Activated CD4-positive, alpha-beta memory T cell treated with anti-CD3 and anti-CD28 coated beads, Interleukin-2, amount 10 ng/mL, durations not matched to agents 7 days and 5 days (primary cell): Measurements from ENCODE around the gene LHX6. TPM values are rescaled to one million over a fixed set of nuclear protein-coding genes. Genes with fewer than 3 reads are reported as not detected.

Experiments
- CTCF ChIA-PET: fragments of 350-600 bp; sonication (Branson Sonifier 250); formaldehyde crosslinking; loops from one replicate; lab custom pipeline; 2021; ENCODE audit warnings: antibody characterized with exemption, inconsistent platforms; lab: Charles Lee
- POLR2A ChIA-PET: fragments of 350-600 bp; sonication (Branson Sonifier 250); formaldehyde crosslinking; loops from one replicate; lab custom pipeline; 2021; ENCODE audit warnings: antibody characterized with exemption; lab: Charles Lee
- DNase-seq: peaks from one replicate; pipeline ENCODE4 v3.0.0-alpha.2; 2020
- H3K27ac Mint-ChIP-seq: one replicate; pipeline ENCODE4 v1.8.0; 2021; ENCODE audit warnings: mild to moderate bottlenecking, mixed read lengths
- H3K27me3 Mint-ChIP-seq: one replicate; pipeline ENCODE4 v1.8.0; 2021; ENCODE audit warnings: mixed read lengths
- H3K36me3 Mint-ChIP-seq: one replicate; pipeline ENCODE4 v1.8.0; 2021; ENCODE audit warnings: low read depth, mixed read lengths
- H3K4me1 Mint-ChIP-seq: one replicate; pipeline ENCODE4 v1.8.0; 2021; ENCODE audit warnings: mixed read lengths
- H3K4me3 Mint-ChIP-seq: one replicate; pipeline ENCODE4 v1.8.0; 2021; ENCODE audit warnings: mild to moderate bottlenecking, mixed read lengths
- H3K9me3 Mint-ChIP-seq: one replicate; pipeline ENCODE4 v1.8.0; 2021; ENCODE audit warnings: mixed read lengths
- total RNA-seq, 2 experiments: library from RNA; stranded (reverse); gene quantifications; one replicate each; pipeline ENCODE4 v1.2.3, GENCODE V29; 2021

The LHX6 gene
- total RNA-seq, 2 experiments from 2014 or later = not detected

DNA sequence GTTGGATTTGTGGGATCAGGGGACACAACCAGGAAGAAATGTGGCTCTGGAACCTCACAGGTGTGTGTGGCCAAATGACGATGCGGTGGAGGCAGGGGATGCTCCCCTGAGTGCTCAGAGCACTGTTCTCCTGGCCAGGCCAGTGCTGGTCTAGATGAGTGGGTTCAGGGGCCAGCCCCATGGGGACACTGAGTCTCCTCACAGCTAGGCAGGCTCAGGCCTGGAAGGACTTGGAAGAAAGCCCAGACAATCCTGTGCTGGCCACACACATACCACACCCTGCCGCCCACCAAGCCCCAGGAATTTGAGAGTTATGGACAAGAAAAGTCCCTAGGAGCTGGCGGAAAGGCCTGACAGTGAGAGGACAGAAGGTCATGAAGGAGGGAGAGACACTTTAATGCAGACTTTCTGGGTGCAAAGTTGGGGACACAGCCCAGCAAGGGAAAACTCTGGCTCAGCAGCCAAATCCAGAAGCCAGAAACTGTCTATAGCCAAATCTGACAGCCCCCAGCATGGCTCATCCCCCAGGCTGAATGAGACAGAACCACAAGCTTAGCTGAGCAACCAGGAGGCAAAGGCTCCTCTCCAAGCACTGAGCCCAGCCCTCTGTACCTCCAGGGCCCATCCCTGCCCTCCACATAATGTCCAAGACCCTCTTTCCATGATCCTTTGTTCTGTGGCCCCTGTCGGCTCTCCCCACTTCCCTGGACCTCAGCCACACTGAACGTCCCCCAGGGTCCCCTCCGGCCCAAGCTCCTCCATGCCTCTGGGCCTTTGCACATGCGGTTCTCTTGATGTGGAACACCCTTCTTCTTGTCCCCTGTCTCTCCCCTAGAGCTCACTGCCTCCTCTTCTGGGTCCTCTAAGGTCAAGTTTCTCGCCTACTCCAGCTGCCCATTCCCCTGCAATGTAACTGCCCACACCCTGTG lies 22.4 kb downstream of the LHX6 start:
- Mint-ChIP-seq H3K36me3 (no peaks in the 10 kb centered on the region), H3K9me3 (no peaks in the 10 kb centered on the region), H3K27me3 (peaks cover 10% of the 10 kb centered on the region), H3K4me3 (no peak overlapping the region), H3K4me1 (no peaks in the 10 kb centered on the region), H3K27ac (no peak overlapping the region)
- ChIA-PET POLR2A (no interaction called here), CTCF (interaction anchor here (1.2 to 1.3 kb wide), 2 partner anchors 107 to 145 kb away, joined by 4 read pairs; no protein-coding TSS in a partner anchor)
- DNase-seq = no peak

DNA sequence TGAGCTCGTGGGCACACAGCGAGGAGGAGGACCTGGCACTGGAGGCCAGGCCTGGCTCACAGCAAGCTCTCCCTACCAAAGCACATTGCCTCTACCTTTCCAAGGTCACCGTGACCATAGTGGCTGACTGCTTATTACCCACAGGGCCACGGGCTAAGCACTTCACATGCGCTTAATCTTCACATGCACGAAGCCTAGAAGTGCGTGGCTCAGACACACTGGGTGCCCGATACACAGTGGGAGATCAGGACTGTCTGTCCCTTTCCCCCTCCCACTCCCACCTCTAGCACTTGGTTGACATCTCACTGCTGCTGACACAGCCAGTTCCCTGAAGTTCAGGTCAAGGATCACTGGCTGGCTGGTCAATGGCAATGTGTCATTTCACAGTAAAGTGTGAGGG lies 23.6 kb downstream of the LHX6 start:
- Mint-ChIP-seq H3K4me1 (no peaks in the 10 kb centered on the region), H3K9me3 (no peaks in the 10 kb centered on the region), H3K36me3 (no peaks in the 10 kb centered on the region), H3K4me3 (no peak overlapping the region), H3K27ac (no peak overlapping the region), H3K27me3 (peaks cover 2% of the 10 kb centered on the region)
- ChIA-PET POLR2A (no interaction called here), CTCF (interaction anchor here (1.2 kb wide), 1 partner anchor 146 kb away, joined by 4 read pairs; no protein-coding TSS in a partner anchor)
- no peak for DNase-seq

DNA sequence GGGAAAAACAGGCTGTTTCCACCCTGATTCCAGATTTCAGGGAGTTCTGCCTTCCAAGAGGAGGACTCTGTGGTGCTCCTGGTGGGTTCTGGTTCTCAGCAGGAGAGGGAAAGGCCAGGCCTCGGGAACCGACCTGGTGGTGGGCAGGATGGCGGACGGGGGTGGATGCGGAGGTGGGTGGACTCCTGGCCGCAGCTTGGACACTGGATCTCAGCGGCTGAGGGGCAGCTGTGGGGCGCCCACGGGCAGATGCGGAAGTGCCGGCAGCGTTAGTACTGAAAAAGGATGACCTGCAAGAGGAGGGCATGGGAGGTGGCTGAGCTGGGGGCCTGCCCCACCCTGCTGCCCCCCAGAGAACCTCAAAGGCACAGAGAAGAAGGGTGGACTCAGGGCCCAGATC lies 24.3 kb downstream of the LHX6 start:
- POLR2A ChIA-PET = no interaction called here
- H3K9me3 Mint-ChIP-seq = no peaks in the 10 kb centered on the region
- H3K4me1 Mint-ChIP-seq = no peaks in the 10 kb centered on the region

GRCh38 chr9:122204055-122204454 lies 24.7 kb downstream of the LHX6 start:
- ChIA-PET CTCF (no interaction called here), POLR2A (no interaction called here)
- Mint-ChIP-seq H3K27ac (no peak overlapping the region), H3K4me1 (no peaks in the 10 kb centered on the region), H3K4me3 (no peak overlapping the region), H3K27me3 (no peaks in the 10 kb centered on the region), H3K9me3 (no peaks in the 10 kb centered on the region), H3K36me3 (no peaks in the 10 kb centered on the region)
- DNase-seq = no peak

More for the DNA sequence above, 24.3 kb downstream of the LHX6 start:
- no peak overlapping the region for H3K27ac Mint-ChIP-seq
- CTCF ChIA-PET = no interaction called here
- no peaks in the 10 kb centered on the region for H3K27me3 Mint-ChIP-seq
- DNase-seq = no peak
- no peaks in the 10 kb centered on the region for H3K36me3 Mint-ChIP-seq
- no peak overlapping the region for H3K4me3 Mint-ChIP-seq

DNA sequence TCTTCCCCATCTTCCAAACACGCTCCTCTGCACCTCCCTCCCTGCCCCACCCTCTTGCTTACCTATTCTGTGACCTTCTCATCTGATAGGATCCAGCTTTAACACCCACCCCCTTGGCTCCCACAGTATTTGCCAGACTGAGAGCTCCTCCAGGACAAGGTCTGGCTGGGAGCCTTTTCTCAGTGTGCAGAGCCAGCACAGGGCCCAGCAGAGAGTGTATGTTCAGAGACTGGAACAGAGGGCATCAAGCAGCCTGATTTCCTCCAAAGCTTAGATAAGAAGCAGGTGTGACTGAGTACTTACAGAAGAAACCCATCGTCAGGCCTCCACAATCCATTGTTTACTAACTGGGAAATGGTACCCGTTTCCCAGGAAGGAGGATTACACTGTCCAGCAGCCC lies 26.6 kb downstream of the LHX6 start:
- Mint-ChIP-seq H3K9me3 (no peaks in the 10 kb centered on the region), H3K36me3 (no peaks in the 10 kb centered on the region), H3K27me3 (peaks cover 2% of the 10 kb centered on the region), H3K4me1 (no peaks in the 10 kb centered on the region), H3K4me3 (no peak overlapping the region), H3K27ac (no peak overlapping the region)
- ChIA-PET CTCF (no interaction called here), POLR2A (no interaction called here)
- DNase-seq = no peak

DNA sequence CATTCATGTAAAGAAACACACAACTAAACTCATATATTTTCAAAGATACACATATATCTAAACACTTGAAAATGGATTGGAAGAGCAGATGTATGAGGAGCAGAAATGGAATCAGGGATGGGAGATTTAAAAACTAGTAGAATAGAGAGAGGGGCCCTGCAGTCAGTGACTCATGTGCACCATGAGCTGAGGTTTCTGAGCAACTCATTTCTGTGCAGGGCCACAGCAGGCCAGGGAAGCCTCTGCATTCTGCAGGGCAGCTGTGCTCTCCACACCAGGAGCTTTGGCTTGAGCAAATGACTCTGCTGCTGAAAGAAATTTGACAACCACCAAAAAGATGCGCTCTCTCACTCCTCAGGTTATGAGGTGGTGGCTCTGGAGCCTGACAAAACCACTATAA lies 27.1 kb downstream of the LHX6 start:
- H3K4me3 Mint-ChIP-seq = no peak overlapping the region
- H3K4me1 Mint-ChIP-seq = no peaks in the 10 kb centered on the region
- H3K27ac Mint-ChIP-seq = no peak overlapping the region
- no peaks in the 10 kb centered on the region for H3K9me3 Mint-ChIP-seq
- CTCF ChIA-PET = no interaction called here
- DNase-seq = no peak
- H3K27me3 Mint-ChIP-seq = peaks cover 4% of the 10 kb centered on the region
- POLR2A ChIA-PET = no interaction called here
- H3K36me3 Mint-ChIP-seq = no peaks in the 10 kb centered on the region

DNA sequence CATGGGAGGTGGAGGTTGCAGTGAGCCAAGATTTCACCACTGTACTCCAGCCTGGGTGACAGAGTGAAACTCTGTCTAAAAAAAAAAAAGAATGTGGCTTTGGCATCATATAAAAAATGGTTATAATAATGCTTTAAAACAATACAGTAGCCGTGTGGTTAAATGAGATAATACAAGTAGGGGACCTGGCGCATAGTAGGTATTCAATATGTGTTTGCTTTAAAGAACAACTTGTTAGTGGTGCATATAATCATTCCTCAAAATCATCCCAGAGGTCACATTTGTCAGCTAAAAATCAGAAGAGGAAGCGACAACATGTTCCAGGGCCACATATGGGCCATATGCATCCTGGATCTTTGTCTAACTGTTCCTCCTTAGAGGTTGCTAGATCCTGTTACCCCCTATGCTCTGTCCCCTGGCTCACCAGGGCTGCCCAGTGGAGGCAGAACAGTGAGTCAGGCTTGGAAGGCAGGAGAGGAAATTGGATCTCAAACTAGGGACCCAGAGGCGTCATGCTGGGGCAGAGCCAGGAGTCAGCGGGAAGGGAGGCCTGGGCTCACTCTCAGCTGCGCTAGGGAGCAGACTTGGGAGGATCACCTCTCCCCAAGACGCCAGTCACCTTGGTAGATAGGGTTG lies 27.7 kb downstream of the LHX6 start:
- no peak overlapping the region for H3K27ac Mint-ChIP-seq
- H3K9me3 Mint-ChIP-seq = no peaks in the 10 kb centered on the region
- H3K4me3 Mint-ChIP-seq = no peak overlapping the region
- ChIA-PET CTCF (interaction anchor here (0.7 kb wide), 1 partner anchor 99 kb away, joined by 3 read pairs; no protein-coding TSS in a partner anchor), POLR2A (no interaction called here)
- no peaks in the 10 kb centered on the region for H3K4me1 Mint-ChIP-seq
- no peaks in the 10 kb centered on the region for H3K36me3 Mint-ChIP-seq
- DNase-seq = no peak
- peaks cover 4% of the 10 kb centered on the region for H3K27me3 Mint-ChIP-seq

DNA sequence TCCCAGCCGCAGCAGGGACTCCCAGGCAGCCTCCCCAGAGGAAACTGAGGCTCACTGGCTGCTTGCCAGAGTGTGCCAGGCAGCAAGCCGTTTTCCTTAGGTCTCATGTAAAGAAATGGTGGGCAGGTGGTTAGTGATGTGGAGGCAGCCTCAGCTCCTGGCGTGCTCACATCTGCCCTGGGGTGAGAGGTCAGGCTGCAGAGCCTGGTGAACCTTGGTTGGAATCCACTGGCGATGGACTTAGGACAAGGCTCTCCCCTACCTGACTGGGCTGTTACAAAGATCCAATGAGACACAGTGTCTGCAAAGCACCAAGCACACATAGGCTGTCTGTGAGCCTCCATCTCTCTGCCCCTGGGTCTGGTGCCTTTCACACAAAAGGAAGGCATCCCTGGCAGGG lies 30.9 kb downstream of the LHX6 start:
- Mint-ChIP-seq H3K27ac (no peak overlapping the region), H3K9me3 (no peaks in the 10 kb centered on the region), H3K4me1 (no peaks in the 10 kb centered on the region), H3K4me3 (no peak overlapping the region), H3K36me3 (no peaks in the 10 kb centered on the region), H3K27me3 (peaks cover 9% of the 10 kb centered on the region)
- POLR2A ChIA-PET = no interaction called here
- CTCF ChIA-PET = no interaction called here
- no peak for DNase-seq

- Mint-ChIP-seq H3K27me3 (peaks cover 9% of the 10 kb centered on the region), H3K36me3 (no peaks in the 10 kb centered on the region), H3K4me3 (no peak overlapping the region), H3K9me3 (no peaks in the 10 kb centered on the region), H3K4me1 (no peaks in the 10 kb centered on the region), H3K27ac (no peak overlapping the region)
- DNase-seq = no peak
- ChIA-PET POLR2A (no interaction called here), CTCF (no interaction called here)
Measured at GRCh38 chr9:122197426-122197825, 31.3 kb downstream of the LHX6 start.

GRCh38 chr9:122195875-122196274 lies 32.9 kb downstream of the LHX6 start:
- DNase-seq = no peak
- Mint-ChIP-seq H3K27me3 (peaks cover 9% of the 10 kb centered on the region), H3K36me3 (no peaks in the 10 kb centered on the region), H3K4me3 (no peak overlapping the region), H3K9me3 (no peaks in the 10 kb centered on the region), H3K27ac (no peak overlapping the region), H3K4me1 (peaks cover 3% of the 10 kb centered on the region)
- ChIA-PET POLR2A (no interaction called here), CTCF (no interaction called here)

DNA sequence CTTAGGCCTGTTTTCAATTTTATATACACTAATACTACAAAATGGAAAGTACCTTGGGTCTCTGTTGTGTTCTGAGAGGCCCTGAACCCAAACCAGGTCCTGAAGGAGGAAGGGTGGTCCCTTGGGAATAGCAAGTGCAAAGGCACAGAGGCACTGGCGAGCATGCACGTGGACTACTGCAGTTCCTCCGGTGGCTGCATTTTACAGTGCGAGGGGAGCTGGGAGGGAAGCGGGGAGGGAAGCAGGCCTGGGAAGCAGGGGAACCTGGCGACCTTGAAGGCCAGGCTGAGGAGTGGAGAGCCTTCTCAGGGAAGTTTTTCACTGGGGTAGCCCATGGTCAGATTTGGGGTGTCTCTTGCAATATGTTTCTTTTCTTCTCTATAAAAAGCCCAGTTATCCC lies 35.1 kb downstream of the LHX6 start:
- Mint-ChIP-seq H3K9me3 (no peaks in the 10 kb centered on the region), H3K36me3 (no peaks in the 10 kb centered on the region), H3K4me3 (no peak overlapping the region), H3K27me3 (peaks cover 7% of the 10 kb centered on the region), H3K27ac (no peak overlapping the region), H3K4me1 (peaks cover 3% of the 10 kb centered on the region)
- DNase-seq = no peak
- ChIA-PET POLR2A (no interaction called here), CTCF (no interaction called here)

GRCh38 chr9:122192914-122193525 lies 35.7 kb downstream of the LHX6 start:
- Mint-ChIP-seq H3K27me3 (peaks cover 7% of the 10 kb centered on the region), H3K27ac (no peak overlapping the region), H3K4me3 (no peak overlapping the region), H3K36me3 (no peaks in the 10 kb centered on the region), H3K9me3 (no peaks in the 10 kb centered on the region), H3K4me1 (peaks cover 3% of the 10 kb centered on the region)
- POLR2A ChIA-PET = no interaction called here
- CTCF ChIA-PET = no interaction called here
- DNase-seq = no peak

DNA sequence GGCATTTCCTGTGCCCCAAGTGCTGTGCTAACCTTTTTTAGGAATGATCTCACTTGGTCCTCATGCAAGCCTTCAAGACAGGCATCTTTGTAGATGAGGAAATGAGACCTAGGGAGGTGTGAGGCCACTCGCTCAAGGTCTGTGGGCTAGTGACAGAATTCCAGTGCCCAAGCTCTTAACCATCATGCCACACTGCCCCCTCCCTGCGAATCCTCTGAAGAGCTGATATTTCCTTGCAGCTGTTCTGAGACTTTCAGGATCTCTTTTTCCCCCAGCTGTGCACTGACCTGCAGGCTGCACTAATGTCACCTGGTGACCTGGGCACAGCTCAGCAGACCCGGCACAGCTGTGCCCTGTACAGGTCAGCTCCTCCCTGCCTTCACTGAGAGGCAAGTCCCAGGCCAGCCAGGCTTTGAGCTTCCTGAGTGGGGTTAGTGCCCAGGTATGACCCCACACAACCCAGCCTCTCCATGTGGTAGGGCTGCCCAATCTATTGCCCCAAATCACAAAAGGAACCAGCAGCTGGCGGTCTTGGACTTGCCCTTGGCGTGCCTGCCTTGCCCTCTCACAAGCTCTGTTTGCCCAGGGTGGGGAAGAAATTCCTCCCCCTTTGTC lies 36.4 kb downstream of the LHX6 start:
- DNase-seq = no peak
- CTCF ChIA-PET = interaction anchor here (0.8 kb wide), 2 partner anchors 10 to 68 kb away, joined by 3 read pairs; no protein-coding TSS in a partner anchor

More for the DNA sequence above, 36.4 kb downstream of the LHX6 start:
- no peaks in the 10 kb centered on the region for H3K36me3 Mint-ChIP-seq
- peaks cover 3% of the 10 kb centered on the region for H3K4me1 Mint-ChIP-seq
- H3K27ac Mint-ChIP-seq = no peak overlapping the region
- POLR2A ChIA-PET = no interaction called here
- H3K27me3 Mint-ChIP-seq = peaks cover 7% of the 10 kb centered on the region
- H3K9me3 Mint-ChIP-seq = no peaks in the 10 kb centered on the region
- no peak overlapping the region for H3K4me3 Mint-ChIP-seq
